ENCODE results near the gene MYMX. TPM values are rescaled to one million over a fixed set of nuclear protein-coding genes. Genes with fewer than 3 reads are reported as not detected.

MYMX gene
- total and polyA plus RNA-seq, 2 of the 13 experiments (the other 11 are each of a cell fraction or from before 2014, with no cell fraction given) = not detected

- TF ChIP-seq KMT2B (CRISPR knock-in tag; IDR thresholded peaks at IDR 0.05) (no peak), ZFP36L1 (CRISPR knock-in tag; IDR thresholded peaks at IDR 0.05) (no peak), GLMP (CRISPR knock-in tag; IDR thresholded peaks at IDR 0.05; ENCODE audit: borderline replicate concordance) (no peak), CBX5 (CRISPR knock-in tag; IDR thresholded peaks at IDR 0.05; ENCODE audit: borderline replicate concordance) (peak; percentile 82; the same call in 1 of the 2 replicates), LBX2 (CRISPR knock-in tag; IDR thresholded peaks at IDR 0.05; ENCODE audit: borderline replicate concordance) (no peak; the same call in 1 of the 2 replicates), MED13 (CRISPR knock-in tag; IDR thresholded peaks at IDR 0.05) (no peak), NFRKB (IDR thresholded peaks at IDR 0.05) (no peak), NAIF1 (CRISPR knock-in tag; IDR thresholded peaks at IDR 0.05; ENCODE audit: borderline replicate concordance) (no peak), ZNF160 (CRISPR knock-in tag; IDR thresholded peaks at IDR 0.05) (no peak), ZZZ3 (CRISPR knock-in tag; IDR thresholded peaks at IDR 0.05; ENCODE audit: borderline replicate concordance) (peak; percentile 68; the same call in 1 of the 2 replicates), SAP130 (CRISPR knock-in tag; IDR thresholded peaks at IDR 0.05; ENCODE audit: low read depth) (peak; percentile 75), MAFK (conservative IDR thresholded peaks at IDR 0.05 in 1 of 2, IDR thresholded peaks at IDR 0.05 in 1 of 2; ENCODE audit: low read length in 2 of 2) (no peak), USF2 (IDR thresholded peaks at IDR 0.05; ENCODE audit: low read depth, low read length) (peak; percentile 24), USF2 (CRISPR knock-in tag; IDR thresholded peaks at IDR 0.05; ENCODE audit: borderline replicate concordance) (no peak), ZNF382 (CRISPR knock-in tag; IDR thresholded peaks at IDR 0.05; ENCODE audit: borderline replicate concordance) (no peak), ISL2 (CRISPR knock-in tag; IDR thresholded peaks at IDR 0.05) (0 out of 2 replicates have a peak, but pooled peaks have one; percentile 40), RCOR2 (CRISPR knock-in tag; IDR thresholded peaks at IDR 0.05) (peak; percentile 73), REST (IDR thresholded peaks at IDR 0.05; ENCODE audit: borderline replicate concordance in 1 of 2, low read depth in 1 of 2, low read length in 2 of 2) (no peak)
Measured at GRCh38 chr6:44221291-44221960, 4.7 kb downstream of the MYMX start (continued).
